Esophagus squamous epithelium (tissue), 4 donors: Measurements from ENCODE around the gene UBE2C.

Experiments used
- POLR2A ChIP-seq, 4 donors: fragments of 450-650 bp; IDR thresholded peaks; one replicate each; pipeline ENCODE4 v1.6.1; 2017; ENCODE audit warnings: antibody characterized with exemption in 4 of 4, mild to moderate bottlenecking in 4 of 4, moderate library complexity in 3 of 4
- TF ChIP-seq, protein P1 (sequence below), 6 experiments: fragments of 450-650 bp in 4 of 6; fragments of 200-600 bp in 2 of 6; sonication (generic) in 2 of 6; IDR thresholded peaks; one replicate each; pipeline ENCODE4 v1.5.1; 2016 to 2019; ENCODE audit warnings: antibody characterized with exemption in 6 of 6, mild to moderate bottlenecking in 4 of 6, moderate library complexity in 4 of 6

DNA sequence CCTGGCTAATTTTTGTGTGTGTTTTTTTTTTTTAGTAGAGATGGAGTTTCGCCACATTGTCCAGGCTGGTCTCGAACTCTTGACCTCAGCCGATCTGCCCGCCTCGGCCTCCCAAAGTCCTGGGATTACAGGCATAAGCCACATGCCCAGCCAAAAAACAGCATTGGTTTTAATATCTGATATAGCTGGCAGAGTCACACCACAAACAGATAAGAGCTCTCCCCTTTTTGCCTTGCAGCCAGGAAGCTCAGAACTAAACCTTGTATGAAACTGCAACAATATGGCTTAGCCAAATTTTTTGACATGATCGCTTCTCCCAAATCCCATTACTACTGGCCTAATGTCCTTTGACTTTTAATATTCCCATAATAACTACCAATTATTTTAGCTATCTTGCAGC lies 39.9 kb downstream of the UBE2C start:
- TF ChIP-seq, protein P1, sequence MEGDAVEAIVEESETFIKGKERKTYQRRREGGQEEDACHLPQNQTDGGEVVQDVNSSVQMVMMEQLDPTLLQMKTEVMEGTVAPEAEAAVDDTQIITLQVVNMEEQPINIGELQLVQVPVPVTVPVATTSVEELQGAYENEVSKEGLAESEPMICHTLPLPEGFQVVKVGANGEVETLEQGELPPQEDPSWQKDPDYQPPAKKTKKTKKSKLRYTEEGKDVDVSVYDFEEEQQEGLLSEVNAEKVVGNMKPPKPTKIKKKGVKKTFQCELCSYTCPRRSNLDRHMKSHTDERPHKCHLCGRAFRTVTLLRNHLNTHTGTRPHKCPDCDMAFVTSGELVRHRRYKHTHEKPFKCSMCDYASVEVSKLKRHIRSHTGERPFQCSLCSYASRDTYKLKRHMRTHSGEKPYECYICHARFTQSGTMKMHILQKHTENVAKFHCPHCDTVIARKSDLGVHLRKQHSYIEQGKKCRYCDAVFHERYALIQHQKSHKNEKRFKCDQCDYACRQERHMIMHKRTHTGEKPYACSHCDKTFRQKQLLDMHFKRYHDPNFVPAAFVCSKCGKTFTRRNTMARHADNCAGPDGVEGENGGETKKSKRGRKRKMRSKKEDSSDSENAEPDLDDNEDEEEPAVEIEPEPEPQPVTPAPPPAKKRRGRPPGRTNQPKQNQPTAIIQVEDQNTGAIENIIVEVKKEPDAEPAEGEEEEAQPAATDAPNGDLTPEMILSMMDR (IDR thresholded peaks at IDR 0.05), result no peak
- TF ChIP-seq POLR2A (IDR thresholded peaks at IDR 0.05), result no peak
